Neuronal stem cell (in vitro differentiated cells): ENCODE data around the gene ZNF747. TPM values are rescaled to one million over a fixed set of nuclear protein-coding genes. Genes with fewer than 3 reads are reported as not detected.

ENCODE experiments used
- DNase-seq: peaks from one replicate; pipeline ENCODE4 v3.0.0-alpha.2; 2013; ENCODE audit warnings: low spot score
- H2AFZ ChIP-seq: one replicate; pipeline ENCODE4 v1.6.1; 2013; ENCODE audit warnings: mild to moderate bottlenecking, low read length, inconsistent platforms
- H2AK5ac ChIP-seq: 2 replicates; pipeline ENCODE4 v1.6.1; 2013; ENCODE audit warnings: low read depth, mild to moderate bottlenecking, inconsistent platforms, low read length, moderate library complexity, mixed read lengths
- H2BK120ac ChIP-seq: 2 replicates; pipeline ENCODE4 v1.6.1; 2013; ENCODE audit warnings: low read depth, mild to moderate bottlenecking, inconsistent platforms, low read length, moderate library complexity, mixed read lengths
- H2BK12ac ChIP-seq: one replicate; pipeline ENCODE4 v1.6.1; 2013; ENCODE audit warnings: low read length, inconsistent platforms
- H2BK15ac ChIP-seq: 2 replicates; pipeline ENCODE4 v1.6.1; 2013; ENCODE audit warnings: mild to moderate bottlenecking, low read length, inconsistent platforms, mixed read lengths
- H2BK5ac ChIP-seq: one replicate; pipeline ENCODE4 v1.6.1; 2013; ENCODE audit warnings: inconsistent platforms, mild to moderate bottlenecking, low read length, moderate library complexity
- H3K14ac ChIP-seq: one replicate; pipeline ENCODE4 v1.6.1; 2013; ENCODE audit warnings: low read length, inconsistent platforms
- H3K18ac ChIP-seq: 2 replicates; pipeline ENCODE4 v1.6.1; 2013; ENCODE audit warnings: low read length, inconsistent platforms
- H3K23ac ChIP-seq: 2 replicates; pipeline ENCODE4 v1.6.1; 2013; ENCODE audit warnings: low read depth, mild to moderate bottlenecking, mixed read lengths, low read length, inconsistent platforms; ENCODE audit not compliant: poor library complexity
- H3K27ac ChIP-seq: replicated peaks from 3 replicates; pipeline ENCODE4 v1.5.1; 2013; ENCODE audit warnings: low read length, inconsistent platforms
- H3K27me3 ChIP-seq, 3 experiments: 2 replicates each; pipeline ENCODE4 v1.6.1; 2013; ENCODE audit warnings: low read length in 3 of 3, mild to moderate bottlenecking in 2 of 3, inconsistent platforms in 1 of 3, low read depth in 1 of 3, mixed read lengths in 1 of 3, moderate library complexity in 1 of 3; ENCODE audit not compliant: control insufficient read depth in 3 of 3, insufficient read depth in 3 of 3
- H3K36me3 ChIP-seq, 2 donors: replicated peaks in 1 of 2; 2 replicates each; pipeline ENCODE4 v1.6.1; 2013; ENCODE audit warnings: low read length in 2 of 2; ENCODE audit not compliant: control insufficient read depth in 2 of 2, insufficient read depth in 2 of 2
- H3K4ac ChIP-seq: 2 replicates; pipeline ENCODE4 v1.6.1; 2013; ENCODE audit warnings: inconsistent platforms, mild to moderate bottlenecking, low read length, moderate library complexity
- H3K4me1 ChIP-seq, 2 donors: 1 replicate in 1 of 2; 2 replicates in 1 of 2; pipeline ENCODE4 v1.6.1; 2013; ENCODE audit warnings: low read length in 2 of 2, low read depth in 1 of 2; ENCODE audit not compliant: control insufficient read depth in 2 of 2, insufficient read depth in 1 of 2
- H3K4me2 ChIP-seq: one replicate; pipeline ENCODE4 v1.6.1; 2013; ENCODE audit warnings: mild to moderate bottlenecking, low read length, inconsistent platforms; ENCODE audit not compliant: insufficient read depth, poor library complexity, severe bottlenecking
- H3K4me3 ChIP-seq, 2 donors: 2 replicates each; pipeline ENCODE4 v1.5.1; 2013; ENCODE audit warnings: low read length in 2 of 2, mild to moderate bottlenecking in 2 of 2, inconsistent platforms in 1 of 2, moderate library complexity in 1 of 2
- H3K79me1 ChIP-seq: one replicate; pipeline ENCODE4 v1.6.1; 2013; ENCODE audit warnings: low read depth, mild to moderate bottlenecking, inconsistent platforms, low read length, moderate library complexity
- H3K9ac ChIP-seq: one replicate; pipeline ENCODE4 v1.6.1; 2013; ENCODE audit warnings: mild to moderate bottlenecking, low read depth, low read length, inconsistent platforms; ENCODE audit not compliant: poor library complexity
- H3K9me3 ChIP-seq, 2 donors: replicated peaks in 1 of 2; 2 replicates each; pipeline versions ENCODE3 to v1.6.1; 2013; ENCODE audit warnings: low read length in 2 of 2, mild to moderate bottlenecking in 2 of 2, inconsistent platforms in 1 of 2, low read depth in 1 of 2, mixed read lengths in 1 of 2, moderate library complexity in 1 of 2; ENCODE audit not compliant: control insufficient read depth in 2 of 2, insufficient read depth in 1 of 2
- H4K8ac ChIP-seq: one replicate; pipeline ENCODE4 v1.6.1; 2013; ENCODE audit warnings: low read depth, mild to moderate bottlenecking, inconsistent platforms, low read length, moderate library complexity
- H4K91ac ChIP-seq: one replicate; pipeline ENCODE4 v1.6.1; 2013; ENCODE audit warnings: low read length, low read depth, mild to moderate bottlenecking, inconsistent platforms; ENCODE audit not compliant: poor library complexity
- WGBS, 2 donors: extraction: QIAGEN DNeasy Blood & Tissue Kit; methylation state at CpG; one replicate each; pipeline ENCODE4 v1.1.7; 2013; ENCODE audit warnings: missing lambda C conversion rate in 2 of 2, mixed read lengths in 1 of 2; ENCODE audit not compliant: insufficient read length in 2 of 2, insufficient replicate concordance in 1 of 2; ENCODE audit errors: extremely low coverage in 2 of 2; 5-methylcytosine and 5-hydroxymethylcytosine counted together
- polyA plus RNA-seq, 2 experiments: library from polyadenylated mRNA; stranded (reverse); fragments of 200-250 nt; gene quantifications; one replicate each; pipeline ENCODE4 v1.2.3, GENCODE V29; 2013

The ZNF747 gene
- polyA plus RNA-seq (2013, experiment 1 of 2), result 6.9 TPM
- 6.8 TPM for polyA plus RNA-seq (2013, experiment 2 of 2)

GRCh38 chr16:30534368-30535105 is at the start of gene ZNF747:
Gene ZNF747, minus strand, starts transcription at chr16:30534858. Its CDS starts 179 bp downstream, at chr16:30534679.
- peak within 1 kb of the TSS; percentile 79 for H3K4me2 ChIP-seq
- H3K4me3 ChIP-seq, result peak within 1 kb of the TSS; percentile 51 to 79
- H3K14ac ChIP-seq, result peak within 1 kb of the TSS; percentile 50
- peak within 1 kb of the TSS; percentile 95 for H2BK12ac ChIP-seq
- no peaks in the 10 kb centered on the region for H3K36me3 ChIP-seq
- H3K18ac ChIP-seq, result peak within 1 kb of the TSS; percentile 97
- peak within 1 kb of the TSS; percentile 95 for H3K23ac ChIP-seq
- peak within 1 kb of the TSS; percentile 40 for H2BK120ac ChIP-seq
- peak within 1 kb of the TSS; percentile 96 for H2AFZ ChIP-seq
- H3K9me3 ChIP-seq, result no peaks in the 10 kb centered on the region
- peaks cover 12% of the 10 kb centered on the region for H3K79me1 ChIP-seq
- H4K91ac ChIP-seq, result peak within 1 kb of the TSS; percentile 49
- DNase-seq, result peak; percentile 87
- peak within 1 kb of the TSS; percentile 1 for H4K8ac ChIP-seq
- H3K27me3 ChIP-seq, result no peaks in the 10 kb centered on the region
- H3K9ac ChIP-seq, result peak within 1 kb of the TSS; percentile 91
- peak within 1 kb of the TSS; percentile 89 for H2AK5ac ChIP-seq
- WGBS, 2 donors, result no CpG with 5 or more reads among the region's 70 CpGs
- peak within 1 kb of the TSS; percentile 47 for H2BK5ac ChIP-seq
- H2BK15ac ChIP-seq, result no peak within 1 kb of the TSS
- peak within 1 kb of the TSS; percentile 61 for H3K27ac ChIP-seq
- H3K4me1 ChIP-seq, result peaks cover 7% of the 10 kb centered on the region in 2 donors
- H3K4ac ChIP-seq, result no peak within 1 kb of the TSS

- H2BK120ac ChIP-seq, result no peak overlapping the region
- peaks cover 12% of the 10 kb centered on the region for H3K79me1 ChIP-seq
- H3K27ac ChIP-seq, result no peak overlapping the region
- H3K4me2 ChIP-seq, result no peak overlapping the region
- DNase-seq, result no peak
- no peak overlapping the region for H2AK5ac ChIP-seq
- H2BK15ac ChIP-seq, result no peak overlapping the region
- no peak overlapping the region for H3K4ac ChIP-seq
- no peaks in the 10 kb centered on the region for H3K9me3 ChIP-seq
- no peaks in the 10 kb centered on the region for H3K27me3 ChIP-seq
- no peak overlapping the region for H2AFZ ChIP-seq
- no CpG with 5 or more reads among the region's 48 CpGs for WGBS, 2 donors
- H2BK5ac ChIP-seq, result no peak overlapping the region
- H3K36me3 ChIP-seq, result peaks cover 27 to 63% of the 10 kb centered on the region in 2 donors
- no peak overlapping the region for H3K4me3 ChIP-seq
- no peak overlapping the region for H3K18ac ChIP-seq
- H4K8ac ChIP-seq, result no peak overlapping the region
- peak overlapping the region; percentile 55 for H3K23ac ChIP-seq
- H4K91ac ChIP-seq, result no peak overlapping the region
- peak overlapping the region; percentile 4 for H3K9ac ChIP-seq
- H3K14ac ChIP-seq, result no peak overlapping the region
- peaks cover 0 to 5% of the 10 kb centered on the region in 2 donors for H3K4me1 ChIP-seq
- no peak overlapping the region for H2BK12ac ChIP-seq
These were observed 48.1 kb upstream of the ZNF747 start for GRCh38 chr16:30582611-30583340.

GRCh38 chr16:30581457-30581856 is 46.8 kb upstream of the ZNF747 start:
- Histone ChIP-seq H3K79me1 (peaks cover 12% of the 10 kb centered on the region), H3K36me3 (peaks cover 27 to 59% of the 10 kb centered on the region in 2 donors), H3K4me1 (peaks cover 0 to 5% of the 10 kb centered on the region in 2 donors), H3K14ac (no peak overlapping the region), H3K23ac (no peak overlapping the region), H2BK12ac (no peak overlapping the region), H4K8ac (no peak overlapping the region), H3K4me3 (no peak overlapping the region), H3K9ac (no peak overlapping the region), H2AFZ (no peak overlapping the region), H3K4ac (no peak overlapping the region), H3K18ac (no peak overlapping the region), H3K27me3 (no peaks in the 10 kb centered on the region), H2BK120ac (no peak overlapping the region), H3K4me2 (no peak overlapping the region), H2AK5ac (no peak overlapping the region), H4K91ac (no peak overlapping the region), H3K9me3 (no peaks in the 10 kb centered on the region), H3K27ac (no peak overlapping the region), H2BK15ac (no peak overlapping the region), H2BK5ac (no peak overlapping the region)
- no peak for DNase-seq
- no CpG with 5 or more reads among the region's 7 CpGs for WGBS, 2 donors

- Histone ChIP-seq H3K36me3 (peaks cover 10 to 26% of the 10 kb centered on the region in 2 donors), H3K27me3 (no peaks in the 10 kb centered on the region), H3K4me3 (no peak overlapping the region), H3K4me1 (peaks cover 0 to 4% of the 10 kb centered on the region in 2 donors), H3K4ac (no peak overlapping the region), H2BK12ac (no peak overlapping the region), H3K27ac (no peak overlapping the region), H2AK5ac (no peak overlapping the region), H4K91ac (no peak overlapping the region), H4K8ac (no peak overlapping the region), H3K79me1 (no peaks in the 10 kb centered on the region), H2BK15ac (no peak overlapping the region), H3K23ac (no peak overlapping the region), H3K18ac (no peak overlapping the region), H3K4me2 (no peak overlapping the region), H2BK5ac (no peak overlapping the region), H3K14ac (no peak overlapping the region), H2AFZ (no peak overlapping the region), H2BK120ac (no peak overlapping the region), H3K9ac (no peak overlapping the region), H3K9me3 (no peaks in the 10 kb centered on the region)
- no peak for DNase-seq
- WGBS, 2 donors, result 100% methylated on average over 1 of the region's 1 CpG; no CpG with 5 or more reads in 1 of the 2 donors
These were observed 40.0 kb upstream of the ZNF747 start for GRCh38 chr16:30574678-30575077.
